Inflammatory macrophage treated with lipopolysaccharide for 4 hours (primary cell): ENCODE results near the gene ZNF423.

Source experiments
- DNase-seq: peaks from one replicate; pipeline ENCODE4 v3.0.0-alpha.2; 2020

Gene ZNF423

DNA sequence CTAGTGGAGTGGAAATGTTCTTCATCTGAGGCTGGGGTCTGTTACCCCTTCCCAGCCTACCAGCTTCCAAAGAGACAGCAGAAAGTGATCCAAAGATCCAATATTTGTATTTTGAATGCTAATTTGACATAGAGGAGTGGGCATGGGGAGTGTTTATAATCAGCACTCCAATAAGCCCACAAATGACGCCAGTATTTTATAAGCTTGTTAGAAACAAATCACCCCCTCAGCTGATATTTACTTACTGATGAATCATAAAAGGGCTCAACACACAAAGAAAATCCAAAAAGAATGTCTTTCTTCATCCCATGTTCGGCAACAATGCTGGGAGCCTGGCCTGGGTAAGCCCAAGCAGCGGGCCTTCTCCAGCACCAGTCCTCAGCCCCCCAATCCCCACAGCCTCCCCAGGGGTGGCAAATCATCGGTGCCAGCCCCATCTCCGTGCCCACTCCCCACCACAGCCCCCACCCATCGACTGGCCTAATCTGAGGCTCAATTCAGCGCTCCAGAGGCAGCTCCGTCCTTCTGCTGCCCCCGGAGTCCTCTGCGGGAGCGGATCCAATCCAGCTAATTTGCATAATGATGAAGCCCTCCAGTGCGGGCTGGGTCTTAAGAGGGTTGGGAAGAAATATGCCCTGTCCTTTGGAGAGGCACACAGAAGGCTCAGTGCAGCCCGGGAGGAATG lies 312.8 kb downstream of the ZNF423 start:
- DNase-seq, result no peak

DNA sequence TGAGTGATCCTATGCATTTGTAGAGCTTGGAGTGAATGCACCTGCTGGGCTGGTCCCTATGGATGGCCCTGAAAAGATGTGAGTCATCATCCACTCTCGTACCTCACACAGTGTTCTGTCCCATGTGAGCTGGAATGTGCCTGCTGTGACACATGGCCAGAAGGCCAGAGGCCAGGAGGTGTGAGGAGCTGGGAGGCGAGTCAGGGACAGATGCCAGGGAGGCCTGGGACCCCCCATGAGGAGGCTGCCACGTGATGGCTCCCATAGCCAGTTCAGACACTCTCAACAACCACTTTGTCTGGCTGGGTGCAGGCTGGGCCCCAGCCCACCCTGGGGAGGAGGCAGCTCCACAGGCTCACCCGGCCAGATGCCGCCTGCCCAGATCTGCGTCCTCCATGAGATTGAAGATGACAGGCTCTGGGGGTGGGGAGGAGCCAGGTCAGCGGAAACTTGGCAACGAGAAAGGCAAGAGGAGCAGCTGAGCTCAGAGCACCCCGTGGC lies 313.5 kb downstream of the ZNF423 start:
- DNase-seq, result no peak

DNA sequence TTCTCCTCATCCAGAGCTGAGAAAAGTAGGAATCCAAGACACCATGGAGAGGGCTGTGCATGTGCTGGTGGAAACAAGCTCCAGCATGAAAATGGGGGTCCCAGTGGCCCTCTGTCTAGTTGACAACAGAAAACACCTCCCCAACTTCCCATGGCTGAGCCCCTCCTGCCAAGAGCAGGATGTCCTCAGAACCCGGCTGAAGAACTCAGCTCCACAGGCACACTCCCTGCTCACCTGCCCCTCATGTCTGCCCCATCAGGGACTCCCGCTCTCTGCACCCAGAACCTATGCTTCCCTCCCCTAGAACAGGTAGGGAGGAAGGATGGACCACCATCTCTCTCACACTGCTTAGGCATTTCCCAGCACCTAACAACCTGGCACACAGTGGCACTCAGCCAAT lies 315.1 kb downstream of the ZNF423 start:
- no peak for DNase-seq

DNA sequence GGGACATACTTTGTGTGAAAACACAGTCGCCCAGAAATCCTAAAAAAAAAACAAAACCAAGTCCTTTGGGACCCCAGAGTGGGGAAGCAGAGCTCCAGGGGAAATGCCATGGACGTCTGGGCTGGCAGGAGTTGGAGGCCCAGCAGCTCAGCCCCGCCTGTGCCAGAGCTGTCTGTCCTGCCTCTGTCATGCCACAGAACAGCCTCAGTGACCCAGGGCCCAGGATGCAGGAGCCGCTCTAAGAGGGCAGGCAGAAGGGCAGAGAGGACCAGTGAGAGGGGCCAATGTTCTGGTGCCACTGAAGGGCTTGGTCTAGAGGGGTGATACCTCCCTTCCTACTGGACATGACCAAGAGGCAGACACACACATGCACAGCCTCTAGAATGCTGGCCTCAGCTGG lies 316.2 kb downstream of the ZNF423 start:
- DNase-seq, result no peak

DNA sequence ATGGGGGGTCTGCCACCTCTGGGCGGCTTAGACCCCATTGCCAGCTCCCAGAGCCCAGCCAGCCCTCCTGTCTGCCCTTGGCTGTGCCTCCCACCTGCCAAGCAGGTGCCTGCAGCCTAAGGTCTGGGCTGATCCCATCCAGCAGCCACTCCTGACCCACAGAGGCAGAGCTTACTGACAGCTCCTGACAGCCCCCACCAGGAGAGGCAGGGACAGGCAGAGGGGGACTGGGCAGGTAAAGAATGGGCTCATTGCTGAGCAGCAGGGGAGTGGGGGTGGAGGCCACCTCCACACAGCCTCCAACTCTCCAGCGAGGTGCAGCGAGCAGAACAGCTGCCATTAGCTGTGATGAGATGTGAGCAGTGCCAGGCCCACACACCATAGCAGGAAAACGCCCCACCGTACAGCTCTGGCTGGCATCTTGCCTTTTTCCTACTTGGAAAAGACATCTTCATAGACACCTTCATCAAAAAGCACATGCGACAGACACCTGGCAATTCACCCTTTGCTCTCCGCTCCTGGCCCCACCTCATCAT lies 317.9 kb downstream of the ZNF423 start:
- DNase-seq, result no peak

DNA sequence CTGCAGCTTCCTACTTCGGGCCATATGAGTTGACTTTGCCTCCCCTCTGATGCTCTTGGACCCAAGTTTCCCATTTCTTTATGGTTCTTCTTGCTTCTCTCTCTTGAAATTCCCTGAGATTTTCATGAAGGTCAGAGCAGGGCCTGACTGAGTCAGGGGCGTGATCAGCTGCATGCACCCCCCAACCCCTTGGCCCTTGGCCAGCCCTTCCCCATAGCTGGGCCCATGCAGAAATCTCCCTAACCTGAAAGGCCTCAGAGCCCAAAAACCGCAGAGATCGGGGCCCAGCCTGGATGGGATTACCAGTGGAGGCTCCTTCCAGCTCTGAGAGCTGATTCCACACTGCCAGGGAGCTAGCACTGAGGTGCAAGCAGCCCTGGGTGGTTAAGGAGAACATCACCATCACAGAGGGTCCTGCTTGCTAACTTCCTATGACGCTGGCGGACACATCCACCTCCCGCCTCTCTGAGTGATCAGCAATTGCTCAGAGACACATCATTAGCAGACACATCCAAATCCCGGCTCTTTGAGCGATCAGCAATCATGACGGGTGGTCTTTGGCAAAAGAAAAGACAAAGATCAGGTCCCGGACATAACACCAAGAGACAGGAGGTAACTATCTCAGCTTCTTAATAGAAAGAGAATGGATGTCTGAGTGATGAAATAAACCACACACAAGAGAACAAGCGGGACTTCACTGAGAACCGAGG lies 320.9 kb downstream of the ZNF423 start:
- no peak for DNase-seq

DNA sequence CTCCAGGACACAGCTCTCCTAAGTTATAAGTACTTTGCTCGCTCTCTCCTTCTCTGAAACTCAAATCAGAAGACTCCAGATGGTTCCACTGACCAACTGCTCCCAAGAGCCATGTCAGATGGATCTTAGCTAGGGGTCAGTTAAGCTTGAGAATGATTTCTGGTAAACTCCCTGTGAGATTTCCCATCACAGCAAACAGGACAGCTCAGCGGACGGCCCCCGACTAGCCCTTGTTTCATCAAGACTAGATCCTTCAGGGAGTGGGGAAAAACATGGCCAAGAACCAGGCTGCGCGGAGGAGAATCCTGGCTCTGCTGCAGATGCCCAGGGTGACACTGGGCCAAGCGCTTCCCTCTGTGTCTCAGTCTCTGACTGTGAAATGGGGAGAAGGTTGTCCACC lies 322.5 kb downstream of the ZNF423 start:
- no peak for DNase-seq

DNA sequence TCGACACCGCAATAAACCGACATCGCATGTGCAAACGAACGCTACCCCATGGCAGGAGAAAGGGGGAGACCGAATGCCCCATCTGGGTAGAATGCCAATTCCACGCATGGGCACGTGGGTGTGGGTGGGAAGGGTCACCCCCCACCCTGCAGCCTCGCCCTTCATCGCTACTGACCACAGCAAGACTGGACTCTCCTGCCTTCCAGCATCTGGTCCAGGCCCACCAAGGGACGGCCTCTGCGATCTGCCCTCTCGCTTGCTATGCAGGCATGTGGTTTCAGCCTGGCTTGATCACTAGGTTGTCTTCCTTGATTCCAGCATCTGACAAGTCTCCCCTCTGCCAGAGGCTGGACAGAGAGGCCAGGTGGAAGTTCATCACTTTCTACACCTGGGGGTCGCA lies 323.0 kb downstream of the ZNF423 start:
- no peak for DNase-seq

DNA sequence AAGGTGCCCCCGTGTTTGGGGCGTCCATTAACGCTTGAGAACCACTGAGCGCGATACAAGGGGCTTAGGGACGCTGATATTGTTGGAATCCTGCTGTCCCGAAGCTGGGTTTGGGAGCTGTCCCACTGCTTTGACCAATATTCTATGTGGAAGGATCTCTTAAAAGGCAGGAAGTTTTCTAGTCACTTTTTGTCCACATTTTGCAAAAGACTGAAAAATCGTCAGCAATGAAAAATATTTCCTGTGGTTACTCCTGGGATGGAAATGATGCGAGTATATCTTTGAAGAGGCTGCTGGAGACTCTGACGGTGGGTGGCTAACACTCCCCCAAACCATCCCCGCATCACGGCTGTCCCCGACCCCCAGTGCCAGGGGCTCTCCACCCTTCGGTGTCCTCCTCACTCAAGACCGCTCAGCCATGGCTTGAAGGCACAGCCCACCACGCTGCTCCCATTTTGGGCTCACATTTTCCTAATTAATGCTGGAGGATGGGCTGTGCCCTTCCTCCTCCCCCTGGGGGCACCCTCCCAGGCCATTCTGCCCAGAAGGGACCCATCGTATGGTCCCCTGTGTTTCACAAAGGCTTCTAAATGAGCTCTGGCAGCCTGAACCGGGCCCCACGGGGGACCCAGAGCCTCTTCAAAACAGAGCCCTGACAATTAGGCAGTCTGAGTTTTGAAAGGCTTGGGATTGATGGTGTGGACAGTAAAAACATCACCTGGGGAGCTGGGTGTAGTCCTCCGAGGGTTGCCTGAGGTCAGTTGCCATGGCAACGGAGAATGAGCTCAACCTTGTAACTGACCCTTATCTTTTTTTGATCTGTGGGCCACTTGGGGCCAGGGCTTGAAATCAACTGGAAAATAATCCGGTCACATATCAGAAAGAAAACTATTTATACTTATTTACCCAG lies 323.7 kb downstream of the ZNF423 start:
- DNase-seq, result no peak

DNA sequence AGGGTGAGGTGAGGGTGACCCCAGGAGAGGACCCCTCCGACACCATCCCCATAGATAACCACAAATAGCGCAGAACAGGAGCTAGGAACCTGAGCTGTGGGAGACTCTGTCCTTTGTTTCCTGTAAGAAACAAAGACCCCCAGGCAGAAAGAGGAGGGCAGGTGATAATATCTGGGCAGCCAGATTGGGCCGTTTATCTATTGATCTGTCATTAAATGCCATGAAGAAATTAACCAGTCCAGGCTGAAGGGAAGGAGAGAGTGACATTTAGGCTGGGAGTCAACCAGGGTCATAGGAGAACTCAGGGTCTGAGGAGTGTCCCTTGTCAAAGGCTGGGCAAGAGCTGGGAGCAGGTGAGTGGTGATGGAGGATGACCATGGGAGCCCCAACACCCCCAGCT lies 324.5 kb downstream of the ZNF423 start:
- no peak for DNase-seq

DNA sequence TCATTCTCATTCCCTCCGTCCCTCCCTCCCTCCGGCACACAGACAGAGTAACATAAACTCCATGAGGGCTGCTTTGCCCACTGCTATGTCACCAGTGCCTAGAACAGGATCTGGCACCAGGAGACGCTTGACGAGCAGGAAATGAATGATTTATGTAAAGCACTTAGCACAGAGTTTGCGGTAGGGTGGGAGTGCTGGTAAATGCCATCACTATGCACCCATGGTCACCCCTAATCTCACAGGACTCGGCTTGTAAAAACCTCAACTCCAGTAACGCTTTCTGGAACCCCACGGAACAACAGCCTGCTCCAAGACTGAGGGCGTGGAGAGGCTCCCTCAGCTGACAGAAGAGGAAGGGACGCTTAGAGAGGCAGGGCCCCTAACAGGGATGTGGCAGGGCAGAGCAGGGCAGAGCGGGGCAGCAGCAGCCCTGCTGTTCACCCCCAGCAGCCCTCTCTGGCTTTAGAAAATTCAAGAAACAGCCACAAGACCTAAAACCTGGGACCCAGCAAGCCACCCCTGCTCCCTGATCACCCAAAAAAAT lies 325.4 kb downstream of the ZNF423 start:
- DNase-seq, result peak; percentile 8

DNA sequence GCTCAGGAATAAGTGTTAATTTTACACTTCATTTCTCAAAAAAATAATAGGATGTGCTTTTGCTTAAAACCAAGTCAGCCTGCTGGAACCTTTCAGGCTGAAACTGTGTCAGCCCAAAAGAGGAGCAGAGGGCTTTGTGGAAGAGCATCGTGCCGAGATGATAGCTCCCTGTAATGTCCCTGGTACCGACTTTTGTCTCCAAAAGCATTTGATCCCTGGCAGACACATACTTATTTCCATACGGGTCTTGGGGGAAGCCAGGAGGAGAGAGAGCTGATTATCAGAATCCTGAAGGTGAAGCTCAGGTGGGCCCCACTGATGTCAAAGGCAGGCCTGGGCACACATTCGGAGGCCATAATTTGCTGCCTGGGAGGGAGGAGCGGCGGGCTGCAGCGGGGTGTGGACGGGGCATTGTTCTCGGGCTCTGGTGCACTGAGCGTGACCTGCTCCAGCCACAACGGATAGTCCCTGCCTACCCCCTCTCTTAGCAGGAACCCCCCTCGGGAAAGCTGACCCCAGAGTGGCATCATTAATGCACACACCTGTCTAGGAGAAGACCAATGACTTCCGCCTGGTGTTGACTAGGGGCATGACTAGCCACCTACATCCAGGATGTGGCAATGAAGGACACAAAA lies 326.4 kb downstream of the ZNF423 start:
- no peak for DNase-seq

DNA sequence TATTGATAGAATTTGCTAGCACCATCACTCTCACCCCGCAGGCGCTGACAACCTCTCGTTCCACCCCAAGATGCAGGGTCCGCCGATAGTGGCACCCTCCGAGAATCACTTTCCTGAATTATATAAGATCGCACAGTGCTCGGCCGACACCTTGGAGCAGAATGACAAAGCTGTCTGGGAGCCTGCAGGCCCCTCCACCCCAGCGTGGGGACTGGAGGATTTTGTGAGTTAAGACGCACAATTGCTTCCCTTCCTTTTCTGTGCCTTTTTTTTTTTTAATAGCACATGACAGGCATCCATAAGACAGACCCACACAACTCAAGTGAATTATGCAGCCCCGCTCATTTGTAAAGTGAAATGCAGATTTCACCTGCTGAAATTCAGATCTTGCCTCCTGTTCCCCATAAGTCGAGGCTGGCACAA lies 327.0 kb downstream of the ZNF423 start:
- DNase-seq, result no peak

DNA sequence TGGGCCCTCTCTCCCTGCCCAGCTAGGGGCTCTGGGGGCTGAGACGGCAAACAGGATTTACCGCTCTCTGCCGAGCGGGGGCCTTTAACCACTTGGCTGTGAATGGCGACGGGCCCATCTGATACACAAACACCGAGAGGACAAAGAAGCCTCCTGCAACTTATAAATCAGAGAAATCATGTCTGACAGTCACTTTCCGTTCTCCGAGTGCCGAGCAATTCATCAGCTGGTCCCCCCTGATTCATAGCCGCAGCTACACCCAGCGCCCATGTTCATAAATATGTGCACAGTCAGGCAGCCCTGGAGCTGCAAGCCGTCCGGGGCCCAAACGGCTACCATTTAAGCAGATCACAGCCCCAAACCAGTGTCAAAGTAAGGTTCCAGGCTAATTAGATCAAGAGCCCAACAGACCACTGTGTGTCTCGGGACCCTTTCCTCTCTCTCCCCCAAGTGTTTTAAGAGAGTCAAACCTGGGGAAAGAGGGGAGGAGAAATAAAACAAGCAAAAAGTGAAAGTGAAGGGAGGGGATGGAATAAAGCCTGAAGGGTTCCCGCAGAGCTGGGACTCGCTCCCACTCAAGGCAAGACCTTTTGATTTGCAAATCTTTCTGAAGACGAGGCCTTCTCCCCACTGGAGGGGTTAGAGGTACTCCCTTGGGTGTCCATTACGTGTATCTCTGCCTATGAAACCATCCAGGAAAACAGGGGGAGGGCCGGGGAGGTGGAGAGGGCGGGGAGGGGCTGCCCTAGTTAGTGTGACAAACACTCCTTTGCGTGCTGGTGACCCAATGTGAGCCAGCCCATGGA lies 327.6 kb downstream of the ZNF423 start:
- peak; percentile 10 for DNase-seq

DNA sequence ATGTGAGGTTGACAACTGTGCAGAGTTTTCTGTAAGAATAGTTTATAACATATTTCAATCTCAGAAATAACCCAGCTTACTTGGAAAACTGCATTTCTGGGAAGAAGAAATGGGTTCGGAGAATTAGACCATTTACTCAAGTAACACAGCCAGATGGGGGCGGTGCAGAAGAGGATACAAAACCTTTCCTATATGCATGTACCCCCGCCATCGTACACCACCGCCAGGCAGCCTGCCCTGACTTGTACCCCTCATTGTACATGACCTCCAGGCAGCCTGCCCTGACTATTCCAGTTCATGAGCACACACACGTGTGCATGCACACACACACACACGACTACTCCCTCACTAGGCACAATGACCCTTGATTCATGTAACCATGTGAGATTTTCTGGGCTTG lies 328.3 kb downstream of the ZNF423 start:
- no peak for DNase-seq

DNA sequence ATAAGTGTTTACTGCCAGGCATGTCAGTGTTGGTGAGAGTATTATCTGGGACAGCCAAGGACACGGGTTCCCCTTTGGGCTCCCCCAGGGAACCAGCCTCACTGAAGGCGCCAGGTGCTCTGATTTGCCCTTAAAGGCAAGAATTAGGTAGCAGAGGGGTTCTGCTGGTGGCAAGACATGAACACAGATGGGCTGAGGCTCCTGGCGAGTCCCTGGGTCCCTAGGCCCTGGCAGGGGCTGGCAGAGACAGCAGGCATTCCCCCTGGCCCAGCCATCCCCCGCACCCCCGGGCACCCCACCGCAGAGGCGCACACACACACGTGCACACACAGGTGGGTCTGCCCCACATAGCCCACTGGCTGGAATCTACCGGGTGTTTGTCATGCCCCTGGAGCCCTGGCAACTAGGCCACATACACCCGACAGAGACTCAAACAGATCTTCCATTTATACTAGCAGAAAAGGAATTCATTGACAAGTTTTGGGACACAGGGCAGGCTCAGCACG lies 329.0 kb downstream of the ZNF423 start:
- DNase-seq, result no peak

DNA sequence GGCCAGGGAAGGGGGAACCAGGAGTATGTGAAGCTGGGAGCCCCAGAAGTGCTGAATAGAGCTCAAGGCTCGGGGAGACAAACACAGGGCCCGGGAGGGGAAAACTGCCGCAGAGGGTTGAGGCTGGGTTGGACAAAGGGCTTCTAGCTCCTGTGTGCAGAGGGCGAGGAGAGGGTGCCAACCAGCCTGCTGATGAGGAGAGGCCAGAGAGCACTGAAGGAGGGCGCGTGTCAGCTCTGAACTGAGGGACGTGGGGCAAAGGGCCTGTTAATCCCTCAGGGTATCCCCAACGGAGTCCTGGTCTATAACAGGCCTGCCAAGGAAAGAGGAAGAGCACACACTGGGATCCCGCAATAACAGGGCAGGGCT lies 331.0 kb downstream of the ZNF423 start:
- no peak for DNase-seq

DNA sequence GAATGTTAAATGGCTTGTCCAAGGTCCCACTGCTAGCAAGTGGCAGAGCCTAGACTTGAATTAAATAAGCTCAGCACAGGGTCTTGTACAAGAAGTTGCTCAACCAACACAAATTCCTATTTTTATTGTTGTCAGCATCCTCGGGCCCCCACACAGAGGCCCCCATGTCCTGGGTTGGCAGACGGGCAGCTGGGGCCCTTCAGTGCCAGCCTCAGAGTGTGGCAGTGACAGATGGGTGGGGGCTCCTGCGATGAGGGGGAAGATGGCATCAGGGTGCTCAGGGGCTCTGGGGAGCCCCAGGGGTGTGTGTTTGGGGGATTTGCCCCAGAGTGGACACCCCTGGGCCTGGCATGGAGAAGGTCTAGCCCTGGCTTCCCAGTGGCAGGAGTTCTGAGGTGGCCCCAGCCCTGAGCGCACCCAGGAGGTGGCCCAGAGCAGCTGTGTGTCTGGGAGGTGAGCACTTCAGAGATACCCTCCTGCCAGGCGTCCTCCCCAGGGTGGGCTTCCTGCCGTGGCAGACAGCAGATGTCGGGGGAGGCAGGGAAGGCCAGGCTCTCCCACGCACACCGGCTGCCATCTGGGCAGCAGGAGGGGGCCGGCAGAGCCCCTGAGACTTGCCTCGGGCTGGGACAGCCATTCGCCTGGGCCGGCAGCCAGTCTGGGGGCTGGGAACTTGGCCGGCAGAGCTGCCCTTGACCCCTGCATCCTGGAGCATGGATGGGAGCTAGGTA lies 331.5 kb downstream of the ZNF423 start:
- DNase-seq, result no peak

DNA sequence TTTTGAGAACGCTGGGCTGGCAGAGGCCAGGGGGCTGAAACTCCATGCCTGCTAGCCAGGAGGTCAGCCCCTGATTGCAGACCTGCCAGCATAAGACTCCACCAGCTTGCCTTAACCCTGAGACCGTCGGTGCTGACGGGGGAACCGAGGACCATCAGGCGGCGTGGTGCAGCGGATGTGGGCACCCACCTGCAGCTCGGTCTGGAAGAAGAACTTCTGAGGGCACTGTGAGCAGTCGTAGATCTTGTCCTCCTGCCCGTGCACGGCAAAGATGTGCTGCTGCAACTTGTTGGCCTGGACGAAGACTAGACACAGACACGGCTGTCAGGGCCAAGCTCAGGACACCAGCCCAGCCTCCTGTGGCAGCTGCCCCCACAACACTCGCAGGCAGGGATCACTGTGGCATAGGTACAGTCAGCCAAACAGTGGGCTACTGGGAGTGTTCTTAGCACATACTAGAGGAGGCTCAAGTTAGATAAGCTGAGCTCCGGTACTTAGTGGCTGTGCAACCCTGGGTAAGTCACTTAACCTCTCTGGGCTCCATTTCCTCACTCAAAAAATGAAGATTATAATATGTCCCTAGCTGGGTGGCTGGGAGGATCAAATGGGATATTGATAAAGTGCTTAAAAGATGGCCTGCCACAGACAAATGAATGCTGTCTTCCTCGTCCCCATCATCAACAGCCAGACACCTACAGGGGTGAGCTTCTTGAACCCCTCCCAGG lies 332.3 kb downstream of the ZNF423 start:
- no peak for DNase-seq

DNA sequence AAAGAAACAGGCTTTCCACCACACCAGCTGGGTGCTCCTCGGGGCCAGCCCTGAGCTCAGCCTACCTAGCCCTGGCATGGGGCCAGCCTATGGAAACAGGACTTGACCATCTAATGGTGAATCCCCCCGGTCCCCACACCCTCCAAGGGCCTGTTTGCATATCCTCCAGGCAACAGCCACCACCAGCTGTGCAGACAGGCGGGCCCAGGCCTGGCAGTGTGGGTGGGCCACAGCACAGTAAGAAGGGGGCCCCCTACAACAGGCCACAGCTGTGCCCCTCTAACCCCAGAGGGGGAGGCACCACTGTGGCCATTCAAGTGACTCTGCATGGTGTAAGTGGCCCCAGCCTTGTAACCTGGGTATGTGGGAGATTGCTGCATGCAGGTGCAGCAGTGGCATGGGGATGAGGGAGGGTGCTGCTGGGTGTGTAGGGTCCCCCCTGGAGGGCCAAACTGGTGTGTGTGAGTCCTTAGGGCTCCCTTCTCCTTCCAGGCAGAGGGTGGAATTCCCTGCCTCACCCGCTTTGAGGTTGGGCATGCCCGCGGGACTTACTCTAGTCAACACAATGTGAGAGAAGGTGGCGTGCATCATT lies 334.1 kb downstream of the ZNF423 start:
- no peak for DNase-seq
